ENCODE measurements around the gene SPR.
A peak's percentile ranks its signal among the peaks of the same experiment; 100 is the strongest.

Gene SPR

DNA sequence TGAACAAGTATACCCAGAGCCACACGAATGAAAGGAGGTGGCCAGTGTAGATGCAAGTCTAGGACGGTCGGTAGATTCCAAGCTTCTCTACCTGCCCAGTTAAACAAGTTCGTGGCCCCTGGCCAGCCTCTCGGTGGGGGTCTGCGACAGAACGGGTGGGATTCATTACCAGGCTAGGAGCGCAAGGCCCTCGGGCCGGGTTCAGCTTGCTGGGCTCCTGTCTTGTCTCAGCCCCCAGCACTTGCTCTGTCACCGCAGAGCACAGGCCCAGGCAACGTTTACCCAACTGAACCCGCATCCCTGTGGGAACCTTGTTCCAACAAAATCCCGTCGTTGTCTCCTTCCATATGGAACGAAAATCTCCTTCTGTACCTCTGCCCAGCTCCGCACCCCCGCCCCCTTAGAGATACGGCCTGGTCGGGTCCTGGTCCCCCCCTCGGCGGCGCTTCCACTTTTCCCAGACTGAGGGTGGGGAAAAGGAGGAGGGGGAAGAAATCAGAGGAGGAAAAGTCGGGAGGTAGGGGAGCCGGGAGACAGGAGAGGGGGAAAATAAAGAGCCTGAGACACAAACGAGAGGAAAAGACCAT, 28.2 kb downstream of the SPR start:
- DNase-seq, result no peak

DNA sequence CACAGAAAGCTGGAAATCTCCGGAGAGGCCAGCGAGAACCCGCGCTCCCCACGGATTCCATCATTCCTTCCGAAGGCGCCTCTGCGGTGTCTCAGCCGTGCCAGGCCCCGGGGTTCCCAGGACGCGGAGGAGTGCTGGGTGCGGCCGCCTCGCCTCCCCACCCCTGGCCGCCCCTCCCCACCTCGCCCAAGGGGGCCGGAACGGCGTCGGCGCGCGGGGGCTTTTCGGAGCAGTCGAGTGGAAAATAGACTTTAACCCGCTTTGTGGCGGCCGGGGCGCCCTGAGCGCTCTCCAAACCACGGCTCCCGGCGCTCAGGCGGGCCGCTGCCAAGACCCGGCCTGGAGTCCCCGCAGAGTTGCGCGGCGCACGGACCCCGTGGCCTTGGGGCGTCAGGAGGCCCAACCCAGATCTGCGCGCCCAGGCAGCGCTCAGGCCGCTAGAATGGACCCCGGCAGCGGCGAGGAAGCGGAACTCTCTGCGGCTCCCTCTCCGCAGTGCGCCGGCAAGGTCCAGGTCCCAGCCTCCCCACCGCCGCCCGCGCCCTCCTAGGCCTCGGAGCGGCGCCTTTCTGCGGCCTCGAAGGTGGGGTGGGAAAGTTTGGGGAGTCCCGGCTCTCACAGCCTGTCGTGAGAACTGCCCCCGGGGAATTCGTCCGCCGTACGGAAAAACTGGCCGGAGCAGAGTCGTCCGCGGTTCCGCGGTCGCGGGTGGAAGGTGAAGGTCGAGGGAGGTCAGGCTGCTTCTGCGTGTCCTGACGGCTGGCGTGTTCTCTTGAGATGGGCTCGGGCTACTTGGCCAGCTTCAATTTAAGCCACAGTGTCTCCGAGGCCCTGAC, 28.9 kb downstream of the SPR start:
- DNase-seq, result peak in 2 of 56 donors; percentile 27 to 40

DNA sequence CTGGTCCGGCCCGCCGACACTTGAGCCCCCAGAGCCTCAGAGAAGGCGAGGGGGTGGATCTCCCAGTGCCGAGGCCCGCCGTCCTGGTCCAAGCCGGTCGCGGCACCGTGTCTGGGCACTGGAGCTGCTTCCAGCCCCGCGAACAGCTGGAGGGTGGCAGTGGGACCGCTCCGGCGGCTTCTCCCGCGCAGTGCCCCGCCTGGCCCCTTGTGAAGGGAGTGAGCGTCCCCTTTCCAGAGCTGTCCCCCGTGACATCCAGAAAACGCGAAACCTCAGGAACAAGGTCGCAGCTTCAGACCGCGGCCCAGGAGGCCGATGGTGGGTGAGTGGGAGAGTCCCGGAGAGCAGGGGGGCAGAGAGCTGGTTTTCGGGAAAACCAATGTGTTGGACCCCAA, 29.5 kb downstream of the SPR start:
- DNase-seq, result no peak

DNA sequence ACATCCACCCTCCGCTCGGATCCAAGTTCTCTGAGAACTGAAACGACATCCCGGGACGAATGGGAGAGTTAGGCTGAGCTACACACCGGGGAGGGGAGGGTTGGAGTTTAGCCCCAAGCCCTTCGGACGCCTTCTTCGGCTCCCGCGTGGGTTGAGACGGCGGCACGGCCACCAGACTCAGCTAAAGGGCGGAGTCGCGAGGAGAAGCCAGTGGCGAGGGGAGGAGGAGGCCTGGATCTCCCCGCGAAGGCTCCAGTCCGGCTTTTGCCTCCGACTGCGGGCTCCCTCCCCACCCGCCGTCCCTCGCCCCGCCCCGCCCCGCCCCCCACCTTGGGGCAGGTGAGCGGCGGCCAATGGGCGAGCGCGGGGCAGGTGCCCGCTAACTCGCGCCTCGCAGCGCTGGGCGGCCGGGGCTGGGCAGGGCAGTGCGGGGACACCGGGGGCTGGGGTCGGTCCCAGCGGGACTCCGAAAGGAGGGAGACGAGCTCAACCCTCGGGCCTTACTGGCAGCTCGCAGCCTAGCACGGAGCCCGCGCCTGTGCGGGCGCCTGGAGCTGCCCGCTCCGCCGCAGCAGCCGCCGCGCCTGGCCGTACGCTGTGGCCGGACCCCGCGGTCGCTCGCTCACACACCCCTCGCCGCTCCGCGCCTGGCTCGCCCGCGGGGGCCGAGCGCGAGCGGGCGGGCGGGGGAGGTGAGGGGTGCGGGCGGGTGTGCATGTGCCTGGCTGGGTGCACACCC, 30.1 kb downstream of the SPR start, which contains the start of gene EMX1:
Gene EMX1, plus strand, starts transcription at position 382 of the 739 bp plus-strand sequence. Its CDS starts 334 bp downstream, at position 716.
- DNase-seq, result peak in 8 of 56 donors; percentile 20 to 58 (median 38)

GRCh38 chr2:72917877-72918553, 30.8 kb downstream of the SPR start:
- no peak for DNase-seq

GRCh38 chr2:72919414-72920317, 32.5 kb downstream of the SPR start:
- no peak for DNase-seq

DNA sequence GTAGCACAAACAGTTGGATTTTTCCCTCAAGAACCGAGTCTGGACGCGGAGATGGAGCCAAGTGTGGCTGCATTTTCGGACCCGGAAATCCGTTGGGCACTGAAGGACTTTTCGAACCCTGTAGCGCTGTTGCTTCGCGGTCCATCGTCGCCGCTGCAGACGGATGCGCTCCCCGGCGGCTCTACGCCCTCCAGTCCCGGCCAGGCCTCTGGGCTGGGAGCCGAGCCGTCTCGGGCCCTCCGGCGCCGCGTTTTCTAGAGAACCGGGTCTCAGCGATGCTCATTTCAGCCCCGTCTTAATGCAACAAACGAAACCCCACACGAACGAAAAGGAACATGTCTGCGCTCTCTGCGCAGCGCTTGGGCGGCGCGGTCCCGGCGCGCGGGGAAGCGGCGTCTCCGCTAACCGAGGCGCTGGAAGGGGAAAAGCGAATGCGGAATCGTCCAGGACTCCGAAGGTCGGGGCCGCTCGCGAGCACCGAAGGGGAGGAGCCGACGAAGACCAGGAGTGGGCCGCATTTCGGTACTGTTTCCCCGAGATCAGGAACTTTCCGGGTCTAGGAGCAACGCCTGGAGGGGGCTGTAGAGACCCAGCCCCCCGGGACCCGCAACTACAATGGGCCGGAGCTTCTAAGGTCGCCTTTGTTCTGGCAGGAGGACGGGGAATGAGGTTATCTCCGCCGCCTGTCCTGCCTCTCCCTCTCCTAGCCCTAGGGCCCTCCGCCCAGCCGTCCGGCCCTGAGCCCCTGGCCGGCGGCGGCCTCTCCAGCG, 33.3 kb downstream of the SPR start:
- DNase-seq, result peak in 3 of 56 donors; percentile 9 to 20 (median 19)

- no peak for DNase-seq
Measured at GRCh38 chr2:72921088-72921851, 34.1 kb downstream of the SPR start.

GRCh38 chr2:72921853-72922252, 34.6 kb downstream of the SPR start:
- no peak for DNase-seq

GRCh38 chr2:72923833-72924352, 36.7 kb downstream of the SPR start:
- no peak for DNase-seq

DNA sequence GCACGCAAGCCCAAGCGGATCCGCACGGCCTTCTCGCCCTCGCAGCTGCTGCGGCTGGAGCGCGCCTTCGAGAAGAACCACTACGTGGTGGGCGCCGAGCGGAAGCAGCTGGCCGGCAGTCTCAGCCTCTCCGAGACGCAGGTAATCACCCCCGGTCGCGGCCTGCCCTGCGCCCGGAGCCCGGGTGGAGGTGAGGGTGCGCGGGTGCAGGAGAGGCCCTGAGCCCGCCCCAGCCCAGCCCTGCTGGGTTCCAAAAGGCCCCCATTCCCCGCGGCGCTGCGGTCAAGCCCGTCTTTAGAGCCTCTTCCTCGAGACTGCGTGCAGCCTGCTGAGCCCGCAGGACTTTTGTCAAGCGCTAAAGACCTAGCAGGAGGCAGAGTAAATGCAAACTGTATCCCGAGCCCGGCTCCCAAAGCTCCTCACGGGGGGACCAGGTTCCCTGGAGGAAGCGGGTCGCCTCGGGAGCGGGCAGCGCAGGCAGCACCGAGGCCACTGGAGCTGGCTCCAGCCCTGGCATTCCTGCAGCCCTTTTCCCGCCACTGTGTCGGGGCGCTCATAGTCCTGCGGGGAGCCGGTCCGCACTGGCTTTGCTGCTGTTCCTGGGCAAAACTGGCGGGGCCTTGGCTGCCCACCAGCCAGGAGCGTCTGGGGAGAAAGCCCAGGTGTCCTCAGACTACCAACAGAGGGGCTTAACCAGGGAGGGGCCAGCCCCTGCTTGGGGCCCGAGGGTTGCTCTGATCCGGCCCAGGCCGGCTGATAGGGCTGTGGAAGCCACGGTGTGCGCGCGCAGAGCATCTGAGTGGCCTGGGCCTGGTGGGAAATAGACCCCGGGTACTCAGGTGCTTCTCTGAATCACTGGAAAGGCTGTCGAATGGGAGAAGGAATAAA, 37.4 kb downstream of the SPR start:
- no peak for DNase-seq

DNA sequence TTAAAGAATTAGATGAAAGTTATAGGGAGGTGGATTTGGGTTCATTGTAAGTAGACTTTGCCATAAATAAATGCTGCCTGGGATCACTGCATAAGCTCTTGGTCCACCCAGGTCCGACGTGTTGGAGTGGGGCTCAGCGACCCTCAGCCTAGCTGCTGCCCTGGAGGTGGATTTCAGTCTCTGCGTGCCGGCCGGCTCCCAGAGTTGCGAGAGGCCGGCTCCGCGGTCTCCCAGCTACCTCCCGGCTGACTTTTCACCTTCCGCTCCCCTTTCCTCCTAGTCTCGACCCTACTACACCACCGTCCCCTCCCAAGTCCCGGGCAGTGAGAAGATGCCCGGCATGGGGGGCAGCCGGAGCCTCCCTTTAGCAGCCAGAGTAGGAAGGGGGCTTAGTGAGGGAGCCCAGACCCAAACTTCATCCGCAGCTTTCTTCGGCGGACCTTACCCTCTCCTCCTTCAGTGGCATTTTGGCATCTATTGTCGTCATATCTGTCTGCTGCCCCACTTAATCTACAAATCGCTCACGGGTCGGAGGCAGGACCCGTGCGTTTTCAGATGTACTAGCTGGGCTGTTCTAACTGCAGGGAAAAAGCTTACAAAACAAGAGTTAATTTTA, 38.2 kb downstream of the SPR start:
- no peak for DNase-seq

GRCh38 chr2:72926368-72926767, 39.2 kb downstream of the SPR start:
- DNase-seq, result no peak

- no peak for DNase-seq
Measured at GRCh38 chr2:72926811-72927465, 39.7 kb downstream of the SPR start.

GRCh38 chr2:72927619-72928550, 40.7 kb downstream of the SPR start:
- no peak for DNase-seq

All from amygdala (tissue), 56 donors.